ENCODE results near the gene LYST. TPM values are rescaled to one million over a fixed set of nuclear protein-coding genes. Genes with fewer than 3 reads are reported as not detected.

The LYST gene
- total RNA-seq, 1 experiment from 2014 or later, result 4.8 TPM

DNA sequence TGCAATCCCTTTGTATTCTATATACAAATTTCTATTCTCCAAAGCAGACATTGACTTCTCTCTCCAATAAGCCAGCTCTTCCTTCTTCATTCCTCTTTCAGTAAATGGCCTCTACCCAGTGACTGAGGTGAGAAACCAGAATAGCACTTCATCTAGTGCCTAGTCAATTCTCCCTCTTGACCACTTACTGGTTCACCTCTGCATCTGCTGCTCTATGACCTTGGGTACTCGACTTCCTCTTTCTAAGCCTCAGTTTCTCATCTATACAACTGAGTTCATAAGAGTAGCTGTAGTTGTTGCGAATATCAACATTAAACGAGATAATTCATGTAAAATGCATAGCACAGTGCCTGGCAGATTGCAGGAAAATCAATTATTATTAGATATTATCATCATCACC lies 12.4 kb downstream of the LYST start:
- intact Hi-C loops (cut with micrococcal nuclease), result no loop called here

DNA sequence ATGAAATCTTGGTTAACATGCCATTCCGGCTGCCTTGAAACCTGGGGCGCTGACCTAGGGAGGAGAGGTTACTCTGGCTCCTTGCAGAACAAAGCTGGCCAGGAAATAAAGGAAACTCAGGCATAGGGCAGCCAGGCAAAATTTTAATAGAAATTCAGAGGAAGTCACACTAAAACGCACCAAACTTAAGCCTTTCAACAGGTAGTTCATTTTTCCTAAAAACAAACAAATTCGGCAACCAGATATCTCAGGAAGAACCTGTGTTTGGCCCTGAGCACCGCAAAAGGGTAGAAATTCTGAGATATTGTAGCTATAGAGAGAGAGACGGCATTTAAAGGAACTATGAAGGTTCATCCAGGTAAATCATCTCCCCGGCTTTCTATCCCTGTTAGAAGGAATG lies 13.1 kb downstream of the LYST start:
- intact Hi-C loops (cut with micrococcal nuclease), result no loop called here
- no TSS peak for BruUV-seq (replicated peaks)
- ChIA-PET CTCF (no interaction called here), POLR2A (ENCODE audit: unreplicated experiment) (no interaction called here)
- no peaks in the 10 kb centered on the region for H3K27me3 ChIP-seq (ENCODE audit: low read length)
- H3K4me2 ChIP-seq (ENCODE audit: low read length), result no peak overlapping the region
- H3F3A ChIP-seq (ENCODE audit: low read length, unreplicated experiment), result no peaks in the 10 kb centered on the region
- H3K4me1 ChIP-seq (ENCODE audit: insufficient read depth, low read length), result no peaks in the 10 kb centered on the region
- H3K27ac ChIP-seq (ENCODE audit: low read length), result no peak overlapping the region
- TF ChIP-seq, protein P1, sequence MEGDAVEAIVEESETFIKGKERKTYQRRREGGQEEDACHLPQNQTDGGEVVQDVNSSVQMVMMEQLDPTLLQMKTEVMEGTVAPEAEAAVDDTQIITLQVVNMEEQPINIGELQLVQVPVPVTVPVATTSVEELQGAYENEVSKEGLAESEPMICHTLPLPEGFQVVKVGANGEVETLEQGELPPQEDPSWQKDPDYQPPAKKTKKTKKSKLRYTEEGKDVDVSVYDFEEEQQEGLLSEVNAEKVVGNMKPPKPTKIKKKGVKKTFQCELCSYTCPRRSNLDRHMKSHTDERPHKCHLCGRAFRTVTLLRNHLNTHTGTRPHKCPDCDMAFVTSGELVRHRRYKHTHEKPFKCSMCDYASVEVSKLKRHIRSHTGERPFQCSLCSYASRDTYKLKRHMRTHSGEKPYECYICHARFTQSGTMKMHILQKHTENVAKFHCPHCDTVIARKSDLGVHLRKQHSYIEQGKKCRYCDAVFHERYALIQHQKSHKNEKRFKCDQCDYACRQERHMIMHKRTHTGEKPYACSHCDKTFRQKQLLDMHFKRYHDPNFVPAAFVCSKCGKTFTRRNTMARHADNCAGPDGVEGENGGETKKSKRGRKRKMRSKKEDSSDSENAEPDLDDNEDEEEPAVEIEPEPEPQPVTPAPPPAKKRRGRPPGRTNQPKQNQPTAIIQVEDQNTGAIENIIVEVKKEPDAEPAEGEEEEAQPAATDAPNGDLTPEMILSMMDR (conservative IDR thresholded peaks at IDR 0.05; ENCODE audit: low read depth, low read length), result no peak
- TF ChIP-seq EZH2 (IDR thresholded peaks at IDR 0.05; ENCODE audit: low read length, unreplicated experiment), result no peak
- TF ChIP-seq EZH2phosphoT487 (IDR thresholded peaks at IDR 0.05; ENCODE audit: borderline replicate concordance, low read length), result no peak
- H3K9me3 ChIP-seq (ENCODE audit: low read length), result no peaks in the 10 kb centered on the region
- no peak overlapping the region for H3K9ac ChIP-seq (ENCODE audit: low read length)
- H3K79me2 ChIP-seq (ENCODE audit: low read length), result no peaks in the 10 kb centered on the region
- no peak overlapping the region for H3K4me3 ChIP-seq (ENCODE audit: low read length)
- no peak overlapping the region for H2AFZ ChIP-seq (ENCODE audit: low read length)
- H4K20me1 ChIP-seq (ENCODE audit: low read length), result no peaks in the 10 kb centered on the region
- no peaks in the 10 kb centered on the region for H3K36me3 ChIP-seq (ENCODE audit: low read depth, low read length)
- no peak for ATAC-seq
- DNase-seq, result no peak
- H3K9me2 ChIP-seq (replicated peaks; ENCODE audit: low read length), result no peaks in the 10 kb centered on the region

More for the DNA sequence above, 12.4 kb downstream of the LYST start:
- no peak overlapping the region for H3K27ac ChIP-seq (ENCODE audit: low read length)
- BruUV-seq (replicated peaks), result no TSS peak
- ChIA-PET POLR2A (ENCODE audit: unreplicated experiment) (no interaction called here), CTCF (no interaction called here)
- no peaks in the 10 kb centered on the region for H3F3A ChIP-seq (ENCODE audit: low read length, unreplicated experiment)
- H3K36me3 ChIP-seq (ENCODE audit: low read depth, low read length), result no peaks in the 10 kb centered on the region
- DNase-seq (no peak), ATAC-seq (no peak)
- no peaks in the 10 kb centered on the region for H3K9me2 ChIP-seq (replicated peaks; ENCODE audit: low read length)
- no peak overlapping the region for H3K4me3 ChIP-seq (ENCODE audit: low read length)
- H3K9me3 ChIP-seq (ENCODE audit: low read length), result no peaks in the 10 kb centered on the region
- H2AFZ ChIP-seq (ENCODE audit: low read length), result no peak overlapping the region
- no peaks in the 10 kb centered on the region for H4K20me1 ChIP-seq (ENCODE audit: low read length)
- no peak overlapping the region for H3K4me2 ChIP-seq (ENCODE audit: low read length)
- H3K4me1 ChIP-seq (ENCODE audit: insufficient read depth, low read length), result no peaks in the 10 kb centered on the region
- no peaks in the 10 kb centered on the region for H3K79me2 ChIP-seq (ENCODE audit: low read length)
- TF ChIP-seq, protein P1 (conservative IDR thresholded peaks at IDR 0.05; ENCODE audit: low read depth, low read length), result no peak
- no peak for TF ChIP-seq EZH2 (IDR thresholded peaks at IDR 0.05; ENCODE audit: low read length, unreplicated experiment)
- no peaks in the 10 kb centered on the region for H3K27me3 ChIP-seq (ENCODE audit: low read length)
- no peak overlapping the region for H3K9ac ChIP-seq (ENCODE audit: low read length)

DNA sequence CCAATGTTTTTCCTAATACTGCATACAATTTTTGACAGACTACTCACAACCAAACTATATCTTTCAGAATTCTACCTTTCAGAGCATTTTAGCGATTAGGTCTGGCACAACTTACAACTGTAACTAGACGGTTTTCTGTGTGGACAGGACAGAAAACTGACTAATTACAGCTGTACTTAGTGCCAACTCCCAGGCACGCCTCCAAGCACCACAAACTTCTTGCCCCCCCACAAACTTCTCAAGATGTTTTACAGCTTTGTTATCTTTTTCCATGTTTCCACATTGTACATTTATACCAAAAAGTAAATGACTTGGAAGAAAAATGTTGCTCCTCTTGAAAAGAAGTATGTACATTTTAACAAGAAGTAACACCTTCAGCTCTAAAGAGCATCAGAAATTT lies 13.8 kb downstream of the LYST start:
- H3K79me2 ChIP-seq (ENCODE audit: low read length), result no peaks in the 10 kb centered on the region
- H3K9me2 ChIP-seq (replicated peaks; ENCODE audit: low read length), result no peaks in the 10 kb centered on the region
- ATAC-seq, result no peak
- no peak overlapping the region for H2AFZ ChIP-seq (ENCODE audit: low read length)
- no peaks in the 10 kb centered on the region for H3F3A ChIP-seq (ENCODE audit: low read length, unreplicated experiment)
- no peak overlapping the region for H3K4me2 ChIP-seq (ENCODE audit: low read length)
- TF ChIP-seq, protein P1 (conservative IDR thresholded peaks at IDR 0.05; ENCODE audit: low read depth, low read length), result no peak
- TF ChIP-seq EZH2 (IDR thresholded peaks at IDR 0.05; ENCODE audit: low read length, unreplicated experiment) (no peak), EZH2phosphoT487 (IDR thresholded peaks at IDR 0.05; ENCODE audit: borderline replicate concordance, low read length) (no peak)
- no peaks in the 10 kb centered on the region for H3K9me3 ChIP-seq (ENCODE audit: low read length)
- no peak overlapping the region for H3K4me3 ChIP-seq (ENCODE audit: low read length)
- ChIA-PET CTCF (no interaction called here), POLR2A (ENCODE audit: unreplicated experiment) (interaction anchor here (0.6 kb wide), 1 partner anchor 32 kb away, joined by 3 read pairs; no protein-coding TSS in a partner anchor)
- intact Hi-C loops (cut with micrococcal nuclease), result no loop called here
- no peaks in the 10 kb centered on the region for H4K20me1 ChIP-seq (ENCODE audit: low read length)
- no peaks in the 10 kb centered on the region for H3K4me1 ChIP-seq (ENCODE audit: insufficient read depth, low read length)
- no peak overlapping the region for H3K9ac ChIP-seq (ENCODE audit: low read length)
- no peaks in the 10 kb centered on the region for H3K27me3 ChIP-seq (ENCODE audit: low read length)
- no peak for DNase-seq
- no TSS peak for BruUV-seq (replicated peaks)
- H3K36me3 ChIP-seq (ENCODE audit: low read depth, low read length), result no peaks in the 10 kb centered on the region
- H3K27ac ChIP-seq (ENCODE audit: low read length), result no peak overlapping the region
